ENCODE results near the gene FXYD2.
A peak's percentile ranks its signal among the peaks of the same experiment; 100 is the strongest.

FXYD2 gene

DNA sequence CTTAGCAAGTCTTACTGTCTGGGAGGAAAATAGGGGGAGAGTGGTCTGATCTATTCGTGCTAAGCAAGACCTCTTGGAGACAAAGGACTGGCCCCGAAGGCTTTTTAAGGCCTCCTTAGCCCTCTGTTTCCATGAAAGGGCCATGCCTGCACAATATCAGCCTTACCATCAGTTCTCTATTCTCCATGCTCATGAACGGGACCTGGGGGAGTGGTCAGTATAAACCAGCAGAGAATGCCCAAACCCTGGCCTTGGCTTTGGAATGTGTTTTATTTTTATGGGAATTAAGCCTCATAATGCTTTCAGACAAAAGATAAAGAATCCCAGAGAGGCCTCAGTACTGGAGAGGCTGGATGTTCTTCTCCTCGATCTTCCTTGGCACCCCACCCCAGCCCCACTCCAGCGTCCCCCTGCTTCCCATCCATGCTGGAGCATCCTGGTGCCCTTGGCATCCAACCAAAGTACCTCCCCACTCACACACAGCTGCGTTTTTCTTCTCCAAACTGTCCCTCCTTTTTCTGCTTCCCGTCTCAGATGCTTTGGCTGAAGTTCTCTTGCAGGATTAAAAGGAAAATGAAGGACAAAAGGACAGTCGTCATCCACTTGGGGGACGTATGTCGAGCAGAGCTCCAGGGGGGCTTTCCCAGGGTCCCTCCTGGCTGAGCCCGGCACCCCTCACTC lies 33.3 kb upstream of the FXYD2 start:
- no peak for DNase-seq

DNA sequence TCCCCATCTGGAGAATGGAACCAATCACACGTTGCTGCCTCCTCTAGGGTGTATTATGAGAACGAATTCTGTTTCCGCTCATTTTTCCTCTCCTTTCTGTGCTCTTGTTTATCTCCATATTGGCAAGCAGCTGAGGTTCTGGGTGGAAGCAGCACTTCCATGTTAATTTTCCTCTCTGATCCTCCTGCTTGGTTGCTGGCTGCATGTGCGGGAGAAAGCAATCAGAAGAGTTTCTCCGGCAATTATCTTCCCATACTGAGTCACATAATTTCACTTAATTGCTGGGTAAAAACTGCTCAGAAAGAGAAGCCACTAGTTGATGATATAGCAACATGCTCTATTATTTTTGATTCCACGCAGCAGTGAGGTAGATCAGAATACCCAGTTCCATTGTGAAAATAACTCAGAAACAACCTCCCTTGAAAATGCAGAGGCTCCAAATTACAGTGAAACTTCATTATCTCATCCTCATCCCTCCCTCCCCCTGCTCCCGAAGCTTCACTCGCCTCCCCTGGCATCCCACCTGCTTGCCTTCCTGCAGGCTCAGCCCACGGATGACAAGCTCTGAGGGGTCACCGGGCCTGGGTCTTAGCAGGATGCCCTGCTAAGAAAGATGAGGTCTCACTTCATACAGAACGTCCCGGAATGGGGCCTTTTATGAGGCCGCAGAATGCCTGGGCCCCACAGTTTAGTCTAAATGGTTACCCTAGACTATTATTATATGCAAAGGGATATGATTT lies 31.5 kb upstream of the FXYD2 start:
- DNase-seq = no peak

DNA sequence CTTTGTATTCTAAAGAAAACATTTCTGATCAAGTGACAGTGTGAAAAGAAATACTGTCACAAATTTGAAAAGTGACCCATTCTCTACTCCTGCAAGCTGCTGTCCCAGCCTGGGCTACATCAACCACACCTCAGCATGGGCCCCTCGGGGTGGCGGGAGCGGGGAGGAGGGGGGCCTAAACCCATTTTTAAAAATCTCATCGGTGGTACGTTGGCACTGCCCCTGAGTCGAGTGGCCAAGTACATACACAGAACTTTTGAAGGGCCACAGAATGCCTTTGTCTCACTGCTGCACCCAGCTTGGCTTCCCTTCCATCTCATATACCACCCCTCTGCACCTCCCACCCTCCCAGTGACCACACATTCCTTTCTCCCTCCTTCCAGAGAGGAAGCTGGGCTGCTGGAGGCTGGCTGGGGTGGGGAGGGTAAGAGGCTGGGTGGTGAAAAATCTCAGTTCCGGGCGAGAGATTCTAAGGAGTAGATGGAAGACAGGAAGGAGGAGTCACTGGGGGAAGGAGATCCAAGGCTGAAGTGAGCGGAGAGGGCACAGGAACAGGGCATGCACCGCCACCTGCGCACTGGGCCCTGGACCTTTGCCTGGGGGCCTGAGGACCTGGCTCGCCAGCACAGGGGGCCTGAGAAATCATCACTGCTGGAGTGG lies 30.8 kb upstream of the FXYD2 start:
- DNase-seq = no peak

DNA sequence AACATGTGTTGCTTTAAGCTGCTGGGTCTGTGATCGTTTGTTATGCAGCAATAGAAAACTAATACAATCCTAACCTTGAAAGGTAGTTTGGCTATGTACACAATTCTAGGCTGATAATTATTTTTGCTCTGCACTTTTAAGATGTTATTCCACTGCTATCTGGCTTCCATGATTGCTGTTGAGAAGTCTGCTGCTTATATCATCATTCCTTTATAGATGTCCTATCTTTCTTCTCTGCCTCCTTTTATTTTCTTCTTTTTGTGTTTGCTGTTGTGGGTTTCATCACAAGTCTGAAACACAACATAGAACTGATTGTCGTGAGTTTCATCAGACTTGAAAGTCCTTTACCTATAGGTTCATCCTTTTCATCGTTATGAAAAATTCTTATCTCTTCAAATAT lies 27.8 kb upstream of the FXYD2 start:
- no peak for DNase-seq

DNA sequence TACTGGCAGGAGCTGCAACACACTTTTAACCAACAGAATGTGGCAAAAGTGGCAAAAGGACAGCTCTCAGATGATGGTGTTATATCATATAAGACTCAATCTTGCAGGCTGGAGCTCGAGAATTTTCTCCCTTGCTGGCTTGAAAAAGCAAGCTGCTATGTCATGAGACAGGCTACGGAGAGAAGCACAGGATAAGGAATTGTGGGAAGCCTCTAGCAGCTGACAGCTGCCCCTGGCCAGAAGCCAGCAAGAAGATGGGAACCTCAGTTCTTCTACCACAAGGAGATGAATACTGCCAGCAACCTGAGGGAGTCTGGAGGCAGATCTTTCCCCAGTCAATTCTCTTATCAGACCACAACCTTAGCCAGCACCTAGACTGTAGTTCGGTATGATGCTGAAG lies 27.3 kb upstream of the FXYD2 start:
- no peak for DNase-seq

DNA sequence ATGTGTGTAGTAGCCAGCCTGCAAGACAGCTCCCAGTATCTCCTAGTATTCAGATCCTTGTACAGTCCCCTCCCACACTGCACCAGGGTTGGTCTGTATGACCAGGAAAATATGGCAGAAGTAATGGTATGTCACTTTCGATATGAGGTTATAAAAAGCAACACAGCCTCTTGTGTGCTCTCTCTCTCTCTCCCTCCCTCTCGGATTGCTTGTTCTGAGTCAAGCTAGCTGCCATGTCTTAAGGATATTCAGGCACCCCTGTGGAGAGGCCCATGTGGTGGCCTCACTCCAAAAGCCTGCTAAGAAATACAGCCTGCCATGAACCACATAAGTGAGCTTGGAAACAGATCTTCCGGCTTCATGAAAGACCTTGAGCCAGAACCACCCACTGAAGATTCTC lies 26.6 kb upstream of the FXYD2 start:
- DNase-seq = no peak

DNA sequence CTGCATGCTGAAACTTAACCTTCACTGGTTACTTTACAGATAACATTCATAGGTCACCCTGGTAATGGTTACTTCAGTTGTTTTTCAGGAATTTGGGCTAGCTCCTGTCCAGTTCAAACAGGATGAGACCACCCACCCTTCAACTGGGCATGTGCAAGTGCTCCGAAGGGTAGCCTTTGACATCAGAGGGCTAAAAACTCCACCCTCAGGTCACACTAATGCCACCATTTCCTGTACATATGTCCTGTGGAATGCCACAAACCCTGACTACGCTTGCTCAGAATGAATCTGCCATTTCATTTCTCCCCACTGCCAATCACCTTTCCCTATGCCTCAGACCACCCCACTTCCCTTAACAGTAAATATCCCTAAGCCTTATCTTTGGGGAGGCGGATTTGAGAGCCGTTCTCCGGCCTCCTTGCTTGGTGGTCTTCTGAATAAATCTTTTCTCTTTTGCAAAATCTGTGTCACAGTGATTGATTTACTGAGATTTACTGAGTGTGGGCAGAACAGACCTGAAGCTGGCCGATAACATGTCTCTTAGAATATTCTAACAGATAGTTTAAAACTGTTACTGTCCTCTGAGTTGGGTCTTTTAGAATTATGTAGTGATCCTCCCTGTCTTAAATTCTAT lies 25.4 kb upstream of the FXYD2 start:
- no peak for DNase-seq

DNA sequence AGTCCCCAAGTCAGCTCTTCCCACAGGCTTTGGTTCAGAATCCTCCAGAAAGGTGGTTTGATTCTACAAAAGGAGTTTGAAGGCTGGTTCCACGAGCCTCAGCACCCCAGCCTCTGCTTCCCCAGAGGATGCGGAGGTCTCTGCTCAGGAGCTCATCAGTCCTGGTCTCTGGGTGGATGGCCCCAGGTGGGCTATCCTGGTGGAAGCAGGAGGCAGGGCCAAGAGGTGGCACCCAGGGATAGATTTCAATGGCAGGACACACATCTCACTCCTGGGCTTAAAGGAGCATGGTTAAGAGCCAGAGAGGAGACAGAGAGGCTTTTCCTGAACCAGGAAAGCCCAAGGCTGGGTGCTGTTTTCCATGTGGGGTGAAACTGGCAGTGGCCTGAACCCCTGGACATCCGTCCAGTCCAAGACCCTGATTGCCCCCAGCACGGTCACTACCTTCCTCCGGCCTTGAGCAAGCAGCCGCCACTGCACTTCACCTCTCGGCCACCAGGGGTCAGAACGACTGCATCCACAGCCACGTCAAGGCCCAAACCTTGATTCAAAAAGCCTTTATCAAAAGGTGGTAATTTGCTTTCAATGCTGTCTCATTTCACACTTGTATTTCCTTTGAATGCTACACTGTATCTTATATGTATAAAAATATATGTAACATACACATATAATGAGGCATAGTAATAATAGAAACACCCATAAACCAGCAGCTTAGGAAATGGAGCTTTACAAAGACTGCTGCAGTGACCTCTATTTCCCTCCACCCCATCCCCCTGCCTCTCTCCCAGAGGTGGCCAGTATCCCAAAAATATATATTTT lies 19.3 kb upstream of the FXYD2 start:
- DNase-seq = peak; percentile 15

DNA sequence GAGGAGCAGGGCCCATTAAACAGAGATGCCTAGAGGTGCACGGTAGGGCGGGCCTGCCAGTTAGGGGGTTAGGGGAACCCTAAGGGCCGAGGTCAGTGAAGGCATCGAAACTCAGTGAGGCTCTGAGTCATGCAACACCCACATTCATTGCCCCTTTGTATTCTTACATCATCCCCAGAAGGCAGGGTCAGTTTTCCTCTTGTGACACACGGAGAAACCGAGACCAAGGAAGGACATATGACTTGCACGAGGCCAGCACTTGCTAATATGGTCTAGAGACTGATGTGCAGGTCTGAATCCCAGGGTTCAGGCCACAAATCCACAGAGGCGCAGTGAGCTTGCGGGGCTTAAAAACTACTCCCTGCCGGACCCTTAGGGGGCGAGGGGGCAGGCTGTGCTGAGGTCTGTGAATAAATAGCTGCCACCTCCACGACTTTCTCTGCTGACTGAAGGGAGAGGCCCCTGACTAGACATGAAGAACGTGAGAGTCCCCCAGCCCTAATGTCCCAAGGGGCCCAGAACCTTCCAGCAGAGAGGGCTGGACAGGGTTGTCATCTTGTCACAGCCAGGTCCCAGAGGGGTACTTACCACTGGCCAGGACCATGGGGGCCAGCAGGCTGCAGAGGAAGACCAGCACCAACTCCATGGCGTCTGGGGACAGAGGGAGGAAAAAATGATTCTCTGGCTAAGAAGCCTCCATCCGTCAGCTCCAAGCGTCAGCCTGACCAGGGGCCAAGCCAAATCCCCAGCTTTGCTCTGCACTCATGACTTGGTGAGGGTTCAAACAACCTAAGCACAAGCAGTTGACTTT lies 17.8 kb upstream of the FXYD2 start:
- no peak for DNase-seq

DNA sequence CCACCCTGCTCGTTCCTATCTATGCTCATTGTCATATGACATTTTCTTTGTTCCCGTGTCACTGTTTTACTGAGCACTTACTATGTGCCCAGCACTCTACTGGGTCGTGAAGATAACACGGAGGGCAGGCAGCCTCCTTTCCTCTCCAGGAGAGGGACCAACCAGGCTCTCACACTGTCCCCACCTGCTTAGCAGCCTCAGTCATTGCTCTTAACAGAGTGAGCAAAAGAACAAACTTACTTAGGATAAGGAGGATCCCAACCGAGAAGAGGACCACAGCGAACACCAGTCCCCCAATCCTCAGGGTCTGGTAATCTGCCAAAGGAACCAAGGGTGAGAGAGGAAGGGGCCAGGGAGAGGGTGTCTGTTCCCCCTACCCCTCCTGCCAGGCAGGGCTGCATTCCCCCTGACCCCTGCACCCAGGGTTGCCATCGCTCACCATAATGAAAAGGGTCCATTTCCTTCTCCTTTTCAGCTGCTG lies 17.0 kb upstream of the FXYD2 start:
- no peak for DNase-seq

DNA sequence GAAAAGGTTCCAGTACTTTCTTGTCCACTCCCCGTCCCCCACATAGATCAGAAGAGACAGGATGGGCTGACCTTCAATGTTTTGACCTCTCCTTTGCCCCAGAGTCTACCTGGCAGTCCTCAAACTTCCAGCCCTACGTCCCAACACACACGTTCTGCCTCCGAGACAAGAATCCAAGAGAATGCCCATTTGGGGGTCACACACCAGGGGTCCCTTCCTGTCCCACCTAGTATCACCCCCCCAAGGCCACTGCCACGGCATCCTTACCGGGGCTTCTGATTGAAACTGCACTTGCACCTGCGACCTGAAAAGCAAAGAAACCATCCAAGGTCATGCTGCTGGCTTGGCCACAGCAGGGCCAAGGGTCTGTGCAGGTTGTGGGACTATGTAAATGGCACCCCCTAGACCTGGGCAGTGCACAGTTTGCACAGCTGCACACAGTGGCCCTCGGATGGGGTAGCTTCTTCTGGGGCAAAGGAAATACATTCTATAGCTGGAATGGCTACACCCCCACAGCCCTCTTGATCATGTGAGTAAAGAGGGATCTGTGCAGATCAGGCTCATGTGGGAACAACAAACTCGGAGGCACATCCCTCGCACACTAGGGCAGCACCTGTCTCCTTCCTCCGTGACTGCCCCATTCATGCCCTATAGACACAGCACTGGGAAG lies 16.5 kb upstream of the FXYD2 start:
- no peak for DNase-seq

DNA sequence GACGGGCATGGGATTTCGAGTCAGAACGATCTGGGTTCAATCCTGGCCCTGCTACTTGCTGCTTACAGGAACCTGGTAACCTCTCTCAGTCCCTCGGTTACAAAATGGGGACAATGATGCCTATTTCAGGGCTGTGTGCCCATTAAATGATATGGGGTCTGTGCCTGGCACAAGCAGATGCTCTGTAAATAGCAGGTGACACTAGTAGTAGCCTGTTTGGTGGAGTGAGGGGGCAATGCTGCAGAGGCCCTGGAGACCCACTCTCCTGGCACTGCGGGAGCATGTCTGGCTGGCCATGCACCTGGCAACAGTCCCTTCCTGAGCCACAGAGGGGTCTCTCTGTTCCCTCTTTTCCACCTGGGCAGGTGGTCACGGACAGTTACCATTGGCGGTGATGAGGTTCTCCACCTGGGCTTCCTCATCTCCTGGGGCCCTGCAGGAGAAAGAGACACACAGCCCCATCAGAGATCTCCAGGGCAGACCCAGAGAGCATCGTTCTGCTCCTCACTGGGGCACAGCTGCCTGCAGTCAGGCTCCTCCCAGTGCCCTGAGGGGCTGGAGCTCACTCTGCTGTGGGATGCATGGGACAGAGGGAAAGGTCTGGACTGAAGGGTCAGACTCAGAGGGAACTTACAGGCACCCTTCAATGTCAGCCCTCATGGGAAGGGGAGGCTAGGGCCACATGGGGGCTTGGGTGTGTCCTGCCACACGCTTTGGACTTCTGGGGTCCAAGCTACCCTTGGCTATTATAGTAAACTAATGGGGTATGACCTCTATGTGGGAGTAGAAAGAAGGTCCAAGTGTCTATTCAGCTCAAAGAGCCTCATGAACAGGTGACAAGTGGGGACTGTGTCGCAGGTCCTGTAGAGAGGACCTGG lies 15.6 kb upstream of the FXYD2 start:
- no peak for DNase-seq

DNA sequence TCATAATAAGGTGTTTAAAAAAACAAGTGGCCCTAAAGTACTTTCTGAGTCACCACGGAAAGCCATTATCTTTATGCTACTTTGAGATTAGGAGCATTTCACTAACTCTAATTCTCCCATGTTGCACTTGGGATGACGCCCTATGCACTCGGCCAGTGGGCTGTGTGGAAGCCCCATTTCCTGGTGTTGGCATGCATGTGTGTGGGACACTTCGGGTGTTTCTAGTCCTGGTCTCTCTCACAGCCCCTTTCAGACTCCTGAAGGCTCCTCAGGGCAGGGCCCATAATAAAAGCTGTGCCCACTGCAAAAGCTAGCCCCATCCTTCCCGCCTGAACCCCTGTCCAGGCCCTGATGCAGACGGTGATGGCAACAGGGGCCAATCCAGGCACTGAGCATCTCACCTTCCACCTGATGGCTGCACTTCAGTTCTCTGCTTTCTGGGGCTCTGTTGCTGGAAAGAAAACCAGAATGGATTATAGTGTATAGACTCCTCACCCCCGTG lies 14.9 kb upstream of the FXYD2 start:
- no peak for DNase-seq

DNA sequence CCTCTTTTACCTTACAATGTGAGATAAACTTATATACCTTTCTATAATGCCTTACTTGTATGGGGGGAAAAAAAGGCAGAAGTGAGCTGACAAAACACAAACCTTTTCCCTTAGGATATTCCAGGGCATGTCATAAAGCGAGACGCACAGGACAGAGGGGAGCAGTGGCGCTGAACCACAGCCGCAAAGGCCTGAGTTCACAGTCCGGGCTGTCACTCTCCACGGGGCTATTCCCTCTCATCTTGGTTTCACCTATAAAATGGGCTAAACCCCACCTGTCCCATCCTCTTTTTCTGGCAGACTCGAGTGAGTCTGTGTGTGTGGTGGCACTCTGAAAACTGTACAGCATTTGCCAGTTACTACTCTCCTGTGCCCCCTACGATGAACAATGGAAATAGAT lies 14.4 kb upstream of the FXYD2 start:
- no peak for DNase-seq

DNA sequence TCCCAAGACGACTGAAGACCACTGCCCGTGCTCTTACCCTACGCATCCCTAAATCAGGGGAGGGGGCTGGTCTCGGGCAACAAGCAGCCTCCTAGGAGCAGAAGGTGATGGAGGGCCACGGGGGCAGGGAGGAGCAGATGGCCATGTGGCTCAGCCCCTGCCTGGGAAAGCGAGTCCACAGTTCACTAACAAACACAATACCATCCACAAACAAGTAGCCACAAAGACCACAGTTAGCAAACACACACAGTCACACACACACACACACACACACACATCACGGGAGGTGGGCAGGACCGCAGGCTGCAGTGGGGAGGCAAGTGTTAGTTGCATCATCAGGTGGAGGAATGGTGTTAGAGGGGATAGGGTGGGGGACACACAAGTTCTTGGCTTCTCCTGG lies 13.2 kb upstream of the FXYD2 start:
- DNase-seq = no peak

DNA sequence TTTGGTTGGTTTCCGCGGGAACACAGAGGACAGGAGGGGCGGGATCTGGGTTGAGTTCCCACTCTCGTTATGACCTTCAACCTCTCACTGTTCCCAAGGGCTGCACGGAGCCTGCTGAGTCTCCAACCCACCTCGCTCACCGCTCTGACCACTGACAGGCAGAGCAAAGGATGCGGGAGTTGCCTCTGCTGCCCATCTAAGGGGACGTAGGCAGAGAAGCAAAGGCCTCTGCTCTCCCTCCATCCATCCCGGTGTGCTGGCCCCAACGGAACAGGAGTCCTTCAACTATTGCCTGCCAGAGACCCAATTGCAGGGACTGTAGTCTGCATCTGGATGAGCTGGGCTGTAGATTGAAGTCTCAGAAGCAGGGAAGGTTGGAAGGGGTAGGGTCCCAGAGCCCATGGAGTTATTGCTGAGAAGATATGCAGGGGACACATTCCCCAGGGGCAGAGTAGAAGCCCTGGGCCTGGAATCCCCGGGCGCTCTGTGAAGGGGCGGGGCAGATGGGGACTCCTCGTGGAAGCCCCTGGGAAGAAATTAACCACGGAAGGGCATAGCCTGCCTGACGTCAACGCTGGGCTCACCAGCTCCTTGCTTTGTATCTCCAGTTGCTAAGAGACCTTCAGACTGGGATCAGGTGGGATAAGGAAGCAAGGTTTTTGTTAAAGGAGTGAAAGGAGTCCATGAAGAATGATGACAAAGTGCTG lies 12.7 kb upstream of the FXYD2 start:
- DNase-seq = no peak

DNA sequence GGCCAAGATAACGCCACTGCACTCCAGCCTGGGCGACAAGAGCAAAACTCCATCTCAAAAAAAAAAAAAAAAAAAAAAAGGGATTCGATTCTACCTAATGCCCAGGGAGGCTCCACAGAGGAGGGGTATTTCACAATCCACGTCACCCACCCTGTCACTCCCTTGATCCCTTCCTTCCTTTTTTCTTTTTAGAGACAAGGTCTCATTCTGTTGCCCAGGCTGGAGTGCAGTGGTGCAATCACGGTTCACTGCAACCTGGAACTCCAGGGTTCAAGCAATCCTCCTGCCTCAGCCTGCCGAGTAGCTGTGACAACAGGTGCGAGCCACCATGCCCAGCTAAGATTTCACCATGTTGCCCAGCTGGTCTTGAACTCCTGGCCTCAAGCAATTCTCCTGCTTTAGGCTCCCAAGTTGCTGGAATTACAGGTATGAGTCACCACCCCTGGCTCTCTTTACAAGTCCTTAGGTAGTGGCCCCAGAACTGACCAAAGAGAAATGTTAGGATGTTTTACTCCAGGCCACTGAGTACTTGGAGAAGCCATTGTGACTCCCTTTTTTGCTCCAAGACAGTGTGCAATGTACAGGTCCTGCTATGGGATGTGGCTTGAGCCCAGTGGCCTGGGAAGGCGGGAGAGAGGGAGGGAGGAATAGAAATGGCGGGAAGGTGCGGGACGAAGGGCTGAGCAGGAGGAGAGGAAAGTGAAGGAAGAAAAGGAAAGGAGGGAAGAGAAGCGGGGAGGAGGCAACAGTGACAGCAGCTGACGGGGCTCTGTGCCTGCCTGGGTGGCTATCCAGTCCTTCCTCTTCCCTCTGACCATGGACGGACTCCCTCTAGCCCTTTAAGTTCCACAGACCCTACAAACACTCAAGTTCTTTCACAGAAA lies 11.8 kb upstream of the FXYD2 start:
- DNase-seq = no peak

DNA sequence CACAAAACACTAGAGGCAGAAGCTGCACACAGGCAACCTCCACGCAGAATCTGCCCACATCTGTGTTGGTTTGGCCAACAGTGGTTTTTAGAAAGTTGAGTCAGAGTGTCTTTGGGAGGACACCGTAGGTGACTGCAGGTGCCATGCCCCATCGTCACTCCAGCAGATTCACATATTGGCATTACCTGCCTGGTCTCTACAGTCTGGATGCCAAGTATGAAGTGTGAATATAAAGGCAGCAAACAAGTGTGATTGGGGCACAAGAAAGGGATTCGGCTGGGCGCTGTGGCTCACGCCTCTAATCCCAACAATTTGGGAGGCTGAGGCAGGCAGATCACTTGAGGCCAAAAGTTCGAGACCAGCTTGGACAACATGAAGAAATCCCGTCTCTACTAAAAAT lies 11.0 kb upstream of the FXYD2 start:
- no peak for DNase-seq
